SU-DHL-6 (cell line): ENCODE results near the gene RNF17.

Experiments
- H2AFZ ChIP-seq: fragments of 200-600 bp; sonication (generic); 2 replicates; pipeline ENCODE4 v1.6.1; 2014; ENCODE audit warnings: low read depth, mild to moderate bottlenecking, moderate library complexity, mixed read lengths, antibody characterized with exemption, low read length; ENCODE audit not compliant: severe bottlenecking
- H3F3A ChIP-seq: fragments of 200-600 bp; shearing (Covaris generic); 2 replicates; pipeline ENCODE4 v1.6.0; 2016; ENCODE audit warnings: antibody characterized with exemption, mild to moderate bottlenecking; ENCODE audit not compliant: insufficient read depth
- H3K27ac ChIP-seq: fragments of 200-600 bp; sonication (generic); 2 replicates; pipeline ENCODE4 v1.5.1; 2016; ENCODE audit warnings: low read depth, mild to moderate bottlenecking, low read length, moderate library complexity, mixed read lengths
- H3K27me3 ChIP-seq: fragments of 200-600 bp; sonication (generic), shearing (Covaris generic); 2 replicates; pipeline ENCODE4 v1.6.0; 2014; ENCODE audit warnings: mild to moderate bottlenecking, low read length
- H3K36me3 ChIP-seq: fragments of 200-600 bp; sonication (generic); 2 replicates; pipeline ENCODE4 v1.6.1; 2014; ENCODE audit warnings: mild to moderate bottlenecking, low read length, mixed read lengths
- H3K4me2 ChIP-seq: fragments of 300-600, 200-600 bp; shearing (Covaris generic), sonication (generic); 2 replicates; pipeline ENCODE4 v1.6.0; 2014; ENCODE audit warnings: low read length, low read depth, mild to moderate bottlenecking; ENCODE audit not compliant: poor library complexity, severe bottlenecking
- H3K4me3 ChIP-seq: fragments of 200-600 bp; sonication (generic); 2 replicates; pipeline ENCODE4 v1.5.1; 2014; ENCODE audit warnings: antibody characterized with exemption, low read length, mild to moderate bottlenecking, mixed read lengths; ENCODE audit not compliant: insufficient read depth, poor library complexity, severe bottlenecking
- H3K79me2 ChIP-seq: fragments of 200-600 bp; sonication (generic); 2 replicates; pipeline ENCODE4 v1.6.1; 2014; ENCODE audit warnings: mild to moderate bottlenecking, low read length, moderate library complexity; ENCODE audit not compliant: insufficient read depth
- H3K9ac ChIP-seq: fragments of 200-600 bp; sonication (generic); 2 replicates; pipeline ENCODE4 v1.7.0; 2014; ENCODE audit warnings: mild to moderate bottlenecking, low read length
- H3K9me2 ChIP-seq: fragments of 200-600 bp; sonication (generic); replicated peaks from 2 replicates; pipeline ENCODE4 v1.6.1; 2014; ENCODE audit warnings: low read length; ENCODE audit not compliant: insufficient read depth
- H3K9me3 ChIP-seq: fragments of 200-600 bp; sonication (generic); 2 replicates; pipeline ENCODE4 v1.6.1; 2014; ENCODE audit warnings: low read length, mixed read lengths; ENCODE audit not compliant: insufficient read depth
- H4K20me1 ChIP-seq: fragments of 200-600 bp; sonication (generic); 2 replicates; pipeline ENCODE4 v1.6.1; 2014; ENCODE audit warnings: low read depth, mild to moderate bottlenecking, antibody characterized with exemption, low read length, moderate library complexity, mixed read lengths
- EZH2phosphoT487 ChIP-seq: fragments of 200-600 bp; sonication (generic), shearing (Covaris generic); conservative IDR thresholded peaks from 2 replicates; pipeline ENCODE4 v1.6.1; 2018; ENCODE audit warnings: mild to moderate bottlenecking, antibody characterized with exemption, low read length, moderate library complexity, mixed read lengths
- TF ChIP-seq, protein P1 (sequence below): fragments of 200-600 bp; sonication (generic); IDR thresholded peaks from one replicate; pipeline ENCODE4 v1.5.1; 2017; ENCODE audit warnings: antibody characterized with exemption, mild to moderate bottlenecking, low read length, moderate library complexity; ENCODE audit not compliant: insufficient read depth, poor library complexity, severe bottlenecking

RNF17 gene

DNA sequence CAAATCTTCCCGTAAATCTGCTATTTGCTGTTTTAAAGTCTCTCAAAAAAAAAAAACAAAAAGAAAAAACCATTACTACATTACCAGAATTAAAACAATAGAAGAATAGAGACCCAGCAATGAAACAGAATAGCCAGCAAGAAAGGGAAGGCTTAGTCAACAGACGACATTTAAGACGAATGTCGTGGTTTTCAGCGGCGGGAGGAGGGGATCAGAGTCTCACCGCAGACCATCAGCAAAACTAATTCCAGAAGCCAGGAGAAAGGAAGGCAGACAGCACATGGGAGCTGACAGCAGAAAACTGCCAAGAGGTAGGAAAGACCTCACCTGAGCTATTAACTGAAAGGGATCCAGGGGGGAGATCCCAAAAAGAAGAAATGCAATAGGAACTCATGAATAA lies 128.9 kb downstream of the RNF17 start:
- H3K4me3 ChIP-seq: no peak overlapping the region
- H3K27ac ChIP-seq: no peak overlapping the region
- H3K9me2 ChIP-seq: no peaks in the 10 kb centered on the region
- no peaks in the 10 kb centered on the region for H4K20me1 ChIP-seq
- H3K79me2 ChIP-seq: no peaks in the 10 kb centered on the region
- H3K9me3 ChIP-seq: no peaks in the 10 kb centered on the region
- no peaks in the 10 kb centered on the region for H3F3A ChIP-seq
- H2AFZ ChIP-seq: no peak overlapping the region
- TF ChIP-seq EZH2phosphoT487: no peak
- TF ChIP-seq, protein P1, sequence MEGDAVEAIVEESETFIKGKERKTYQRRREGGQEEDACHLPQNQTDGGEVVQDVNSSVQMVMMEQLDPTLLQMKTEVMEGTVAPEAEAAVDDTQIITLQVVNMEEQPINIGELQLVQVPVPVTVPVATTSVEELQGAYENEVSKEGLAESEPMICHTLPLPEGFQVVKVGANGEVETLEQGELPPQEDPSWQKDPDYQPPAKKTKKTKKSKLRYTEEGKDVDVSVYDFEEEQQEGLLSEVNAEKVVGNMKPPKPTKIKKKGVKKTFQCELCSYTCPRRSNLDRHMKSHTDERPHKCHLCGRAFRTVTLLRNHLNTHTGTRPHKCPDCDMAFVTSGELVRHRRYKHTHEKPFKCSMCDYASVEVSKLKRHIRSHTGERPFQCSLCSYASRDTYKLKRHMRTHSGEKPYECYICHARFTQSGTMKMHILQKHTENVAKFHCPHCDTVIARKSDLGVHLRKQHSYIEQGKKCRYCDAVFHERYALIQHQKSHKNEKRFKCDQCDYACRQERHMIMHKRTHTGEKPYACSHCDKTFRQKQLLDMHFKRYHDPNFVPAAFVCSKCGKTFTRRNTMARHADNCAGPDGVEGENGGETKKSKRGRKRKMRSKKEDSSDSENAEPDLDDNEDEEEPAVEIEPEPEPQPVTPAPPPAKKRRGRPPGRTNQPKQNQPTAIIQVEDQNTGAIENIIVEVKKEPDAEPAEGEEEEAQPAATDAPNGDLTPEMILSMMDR: no peak
- H3K4me2 ChIP-seq: no peak overlapping the region
- H3K9ac ChIP-seq: no peak overlapping the region
- no peaks in the 10 kb centered on the region for H3K27me3 ChIP-seq
- H3K36me3 ChIP-seq: peaks cover 7% of the 10 kb centered on the region; the same call in 1 of the 2 replicates

DNA sequence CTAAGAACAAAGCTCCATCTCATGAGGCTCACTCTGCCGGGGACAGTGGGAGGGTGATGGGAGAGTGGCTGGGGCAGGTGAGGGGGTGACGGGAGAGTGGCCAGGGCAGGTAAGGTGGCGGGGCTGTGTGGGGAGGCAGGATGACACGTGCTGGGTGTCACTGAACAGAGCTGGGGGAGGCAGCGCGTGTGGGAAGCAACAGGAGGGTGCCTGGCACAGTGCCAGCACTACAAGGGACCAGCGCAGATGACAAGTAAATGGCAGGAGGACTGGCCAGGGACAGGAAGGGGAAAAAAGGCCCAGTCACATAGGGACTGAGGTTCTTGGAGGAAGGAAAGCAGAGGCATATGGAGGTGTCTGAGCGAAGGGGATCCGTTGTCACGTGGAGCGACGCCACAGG lies 129.9 kb downstream of the RNF17 start:
- Histone ChIP-seq H2AFZ (no peak overlapping the region), H3K27me3 (no peaks in the 10 kb centered on the region), H4K20me1 (no peaks in the 10 kb centered on the region), H3F3A (no peaks in the 10 kb centered on the region), H3K36me3 (peaks cover 5% of the 10 kb centered on the region; the same call in 1 of the 2 replicates), H3K9ac (no peak overlapping the region), H3K4me3 (no peak overlapping the region), H3K9me2 (no peaks in the 10 kb centered on the region), H3K27ac (no peak overlapping the region), H3K4me2 (no peak overlapping the region), H3K79me2 (no peaks in the 10 kb centered on the region), H3K9me3 (no peaks in the 10 kb centered on the region)
- TF ChIP-seq, protein P1: no peak
- no peak for TF ChIP-seq EZH2phosphoT487

DNA sequence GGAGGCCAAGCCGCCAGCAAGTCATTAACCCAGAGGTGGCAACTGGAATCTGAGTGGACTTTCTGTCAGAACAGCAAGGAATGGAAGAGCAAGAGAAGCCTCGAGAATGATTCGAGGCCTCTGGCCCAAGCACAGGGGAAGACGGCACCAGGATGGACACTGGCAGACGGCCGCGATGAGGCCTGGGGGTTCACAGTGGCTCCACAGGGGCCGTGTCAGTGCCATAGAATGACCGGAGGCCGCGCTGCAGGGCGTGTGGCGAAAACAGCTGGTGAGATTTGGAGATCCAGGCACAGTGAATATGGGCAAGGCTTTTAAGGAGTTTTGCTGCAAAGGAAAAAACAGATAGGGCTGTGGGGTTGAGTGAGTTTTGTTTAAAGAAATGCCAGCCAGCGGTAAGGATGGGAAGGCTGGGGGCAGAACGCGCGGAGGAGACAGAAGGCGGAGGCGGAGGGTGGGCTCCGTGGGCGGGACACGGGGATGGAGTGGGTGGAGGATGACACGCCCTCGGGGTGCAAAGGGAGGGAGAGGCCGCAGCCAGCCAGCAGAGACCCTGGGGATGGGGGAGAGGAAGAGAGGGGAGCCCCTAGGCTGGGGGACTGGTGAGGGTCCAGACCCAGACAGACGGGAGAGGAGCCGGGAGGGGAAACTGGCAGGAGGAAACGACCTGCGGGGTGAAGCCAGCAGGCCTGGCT lies 130.5 kb downstream of the RNF17 start:
- Histone ChIP-seq H4K20me1 (no peaks in the 10 kb centered on the region), H3K27ac (no peak overlapping the region), H2AFZ (no peak overlapping the region), H3K9me2 (no peaks in the 10 kb centered on the region), H3K4me2 (no peak overlapping the region), H3K9ac (no peak overlapping the region), H3K4me3 (no peak overlapping the region), H3F3A (no peaks in the 10 kb centered on the region), H3K9me3 (no peaks in the 10 kb centered on the region), H3K36me3 (peaks cover 7% of the 10 kb centered on the region; the same call in 1 of the 2 replicates), H3K27me3 (no peaks in the 10 kb centered on the region), H3K79me2 (no peaks in the 10 kb centered on the region)
- no peak for TF ChIP-seq EZH2phosphoT487
- TF ChIP-seq, protein P1: no peak
